Epithelial cell of esophagus (primary cell): Measurements from ENCODE around the gene SOX2.

ENCODE experiments used
- DNase-seq: peaks from one replicate; pipeline ENCODE4 v3.0.0; 2010; ENCODE audit warnings: low read depth
- H3K4me3 ChIP-seq: 2 replicates; pipeline ENCODE4 v1.5.1; 2011; ENCODE audit warnings: mild to moderate bottlenecking, low read length, control low read depth
- TF ChIP-seq, protein P1 (sequence below): IDR thresholded peaks from 2 replicates; pipeline ENCODE4 v1.5.1; 2011; ENCODE audit warnings: low read depth, mild to moderate bottlenecking, low read length, control low read depth, inconsistent platforms; ENCODE audit not compliant: insufficient read depth; ENCODE audit errors: missing control alignments

The SOX2 gene

DNA sequence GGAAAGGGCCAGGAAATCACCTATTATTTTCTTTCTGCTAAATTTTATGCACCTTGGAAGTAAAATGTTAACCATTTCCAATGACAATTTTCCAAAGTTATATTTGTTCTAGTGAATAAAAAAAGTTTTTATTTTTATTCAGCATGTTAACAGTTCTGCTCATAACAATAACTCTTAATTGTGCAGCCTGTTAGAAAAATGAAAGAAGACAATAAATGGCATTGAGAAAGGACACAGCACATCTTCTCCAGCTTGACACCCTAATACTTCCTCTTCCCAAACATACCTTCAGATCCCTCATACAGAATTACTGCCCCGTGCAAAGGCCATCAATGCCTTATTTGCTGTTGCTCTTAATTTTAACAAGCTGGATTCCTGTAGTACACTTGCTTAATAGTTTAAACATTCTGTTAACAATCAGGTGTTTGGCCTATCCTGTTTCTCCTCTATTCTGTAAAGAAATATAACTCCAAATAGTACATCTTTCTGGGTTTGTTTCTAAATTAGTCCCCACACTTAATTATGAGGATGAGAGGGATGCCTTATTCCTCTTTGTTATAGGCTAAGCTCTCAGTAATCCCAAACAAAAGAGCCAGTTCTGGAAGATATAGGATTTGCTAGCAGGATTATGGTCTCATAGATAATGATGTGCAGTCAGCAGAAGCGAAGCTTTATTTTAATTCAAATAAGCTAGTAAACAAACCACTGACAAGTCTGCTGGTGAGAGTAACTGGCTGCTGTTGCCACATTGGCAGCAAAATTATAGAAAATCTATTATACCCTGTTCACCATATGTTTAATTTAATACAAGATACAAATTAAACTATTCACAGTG is 19.2 kb upstream of the SOX2 start:
- H3K4me3 ChIP-seq, result no peak overlapping the region
- TF ChIP-seq, protein P1, sequence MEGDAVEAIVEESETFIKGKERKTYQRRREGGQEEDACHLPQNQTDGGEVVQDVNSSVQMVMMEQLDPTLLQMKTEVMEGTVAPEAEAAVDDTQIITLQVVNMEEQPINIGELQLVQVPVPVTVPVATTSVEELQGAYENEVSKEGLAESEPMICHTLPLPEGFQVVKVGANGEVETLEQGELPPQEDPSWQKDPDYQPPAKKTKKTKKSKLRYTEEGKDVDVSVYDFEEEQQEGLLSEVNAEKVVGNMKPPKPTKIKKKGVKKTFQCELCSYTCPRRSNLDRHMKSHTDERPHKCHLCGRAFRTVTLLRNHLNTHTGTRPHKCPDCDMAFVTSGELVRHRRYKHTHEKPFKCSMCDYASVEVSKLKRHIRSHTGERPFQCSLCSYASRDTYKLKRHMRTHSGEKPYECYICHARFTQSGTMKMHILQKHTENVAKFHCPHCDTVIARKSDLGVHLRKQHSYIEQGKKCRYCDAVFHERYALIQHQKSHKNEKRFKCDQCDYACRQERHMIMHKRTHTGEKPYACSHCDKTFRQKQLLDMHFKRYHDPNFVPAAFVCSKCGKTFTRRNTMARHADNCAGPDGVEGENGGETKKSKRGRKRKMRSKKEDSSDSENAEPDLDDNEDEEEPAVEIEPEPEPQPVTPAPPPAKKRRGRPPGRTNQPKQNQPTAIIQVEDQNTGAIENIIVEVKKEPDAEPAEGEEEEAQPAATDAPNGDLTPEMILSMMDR, result no peak
- DNase-seq, result no peak

DNA sequence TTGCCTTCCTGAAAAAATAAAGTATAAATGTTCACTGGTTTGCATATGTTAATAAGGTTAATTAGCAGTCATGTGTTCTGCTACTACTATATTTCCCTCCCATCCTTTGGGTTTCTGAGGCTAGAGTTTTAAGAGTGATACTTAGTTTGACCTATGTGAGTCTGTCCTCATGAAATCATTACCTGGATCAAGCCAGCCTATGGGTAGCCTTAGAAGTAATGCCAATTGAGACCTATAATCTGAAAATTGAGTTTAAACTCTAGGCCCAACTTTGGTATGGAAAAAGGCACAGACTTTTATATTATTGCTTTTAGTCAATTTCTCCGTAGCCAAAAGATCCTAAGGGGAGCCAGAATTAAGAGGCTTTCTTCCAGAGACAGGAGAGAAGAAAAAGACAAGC is 18.4 kb upstream of the SOX2 start:
- DNase-seq, result no peak
- H3K4me3 ChIP-seq, result no peak overlapping the region
- TF ChIP-seq, protein P1, result no peak

DNA sequence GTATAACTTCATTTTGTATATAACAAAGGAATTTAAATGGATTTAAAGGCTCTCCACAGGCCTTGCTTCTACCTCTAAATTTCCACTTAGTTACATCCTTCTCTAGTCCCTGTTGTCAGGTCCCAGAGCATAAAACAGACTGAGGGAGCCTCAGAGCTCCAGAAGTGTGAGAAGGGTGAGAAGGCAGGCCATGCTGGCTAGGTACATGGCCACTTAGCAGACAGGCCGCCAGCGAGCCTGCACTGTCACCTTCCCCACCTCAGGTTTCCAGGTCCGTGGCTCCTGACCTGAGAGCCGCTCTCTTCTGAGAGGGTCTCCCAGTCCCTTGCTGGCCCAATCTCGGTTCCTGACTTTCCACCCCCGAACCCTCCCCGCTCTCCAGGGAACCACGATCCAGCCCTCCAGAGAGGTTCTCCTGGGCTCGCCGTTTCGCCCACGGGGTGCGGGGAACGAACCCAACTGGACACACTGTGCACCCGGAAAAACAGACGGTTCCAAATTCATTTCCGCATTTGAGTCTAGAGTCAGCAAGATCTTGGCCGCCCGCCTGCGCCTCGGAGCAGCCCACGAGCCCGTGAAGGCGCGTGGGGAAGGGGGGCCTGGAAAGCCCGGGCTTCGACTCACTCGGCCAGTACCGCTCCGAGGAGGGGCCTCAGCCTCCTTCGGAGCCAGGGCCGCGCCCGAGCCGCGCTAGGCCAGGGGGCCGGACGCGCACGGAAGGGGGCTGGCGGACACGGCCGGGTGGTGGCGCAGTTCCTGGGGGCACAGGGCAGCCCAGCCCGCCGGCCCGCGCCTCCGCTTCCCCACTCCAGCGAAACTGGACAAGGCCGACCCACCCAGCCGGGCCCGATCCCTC is 16.7 kb upstream of the SOX2 start:
- TF ChIP-seq, protein P1, result no peak
- peak; percentile 29 for DNase-seq
- peak overlapping the region; percentile 52 for H3K4me3 ChIP-seq

DNA sequence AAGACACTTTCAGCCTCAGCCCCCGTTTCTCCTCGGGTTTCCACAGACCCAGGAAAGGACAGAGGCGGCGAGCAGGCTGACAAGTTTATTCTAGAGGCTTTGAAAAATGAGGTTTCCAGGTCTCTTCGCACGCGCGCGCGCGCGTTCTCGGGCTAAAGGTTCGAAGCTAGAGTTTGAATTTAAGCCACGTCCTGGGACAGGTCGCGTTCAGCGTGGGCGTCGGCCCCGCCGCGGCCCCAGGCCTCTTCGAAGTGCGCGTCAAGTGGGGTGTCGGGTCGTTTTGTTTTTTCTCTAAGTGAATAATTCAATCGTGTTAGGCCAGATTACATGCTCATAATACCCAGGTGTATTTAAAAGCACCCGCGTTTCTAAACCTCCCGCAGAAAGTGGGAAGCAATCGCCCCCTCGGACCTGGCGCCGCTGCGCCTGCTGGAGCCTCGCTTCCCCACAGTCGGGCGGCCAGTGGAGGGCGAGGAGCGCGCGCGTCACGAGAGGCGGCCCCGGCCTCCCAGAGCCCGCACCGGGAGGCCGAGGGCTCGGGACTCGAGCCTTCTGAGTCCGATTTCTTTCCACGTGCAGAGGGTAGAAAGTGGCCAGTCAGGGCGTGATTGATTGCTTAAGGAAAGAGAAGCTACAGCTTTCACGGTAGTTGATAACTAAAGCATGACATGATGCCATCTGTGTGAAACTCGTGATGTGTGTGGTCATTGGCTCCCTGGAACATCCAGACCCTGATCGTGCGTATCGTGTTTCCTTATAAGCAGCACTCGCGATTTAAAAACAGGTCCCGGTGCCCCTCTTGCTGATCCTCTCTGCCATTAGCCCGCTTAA is 15.8 kb upstream of the SOX2 start:
- peak overlapping the region; percentile 52 for H3K4me3 ChIP-seq
- DNase-seq, result peak; percentile 18
- TF ChIP-seq, protein P1, result no peak

DNA sequence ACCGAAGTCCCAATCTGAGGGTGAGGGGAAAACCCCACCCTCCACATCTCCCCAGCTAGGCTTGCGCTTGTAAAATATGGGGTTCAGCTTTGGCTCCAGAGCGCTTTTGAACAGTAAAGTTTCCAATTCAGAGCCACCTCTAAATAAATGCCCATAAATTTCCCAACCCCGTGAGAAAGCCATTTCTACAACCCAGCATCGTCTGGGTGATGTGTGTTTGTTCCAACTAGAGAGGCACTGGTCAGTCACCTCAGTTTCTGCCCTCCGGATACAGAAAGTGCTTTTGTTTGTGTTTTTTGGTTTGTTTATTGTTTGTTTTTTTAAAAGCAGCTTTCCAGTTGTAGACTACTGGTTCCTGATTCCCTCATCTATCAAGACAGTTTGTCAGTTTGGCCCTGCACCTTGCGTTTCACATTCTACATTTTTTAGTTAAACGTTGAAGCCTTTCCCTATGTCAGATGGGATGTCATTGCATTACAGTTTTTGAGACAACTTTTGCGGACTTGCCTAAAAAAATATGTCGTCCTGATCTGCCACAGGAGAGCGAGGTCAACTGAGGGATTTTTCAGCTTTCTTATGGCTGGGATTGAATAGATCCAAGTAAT is 15.0 kb upstream of the SOX2 start:
- no peak overlapping the region for H3K4me3 ChIP-seq
- TF ChIP-seq, protein P1, result no peak
- DNase-seq, result no peak

DNA sequence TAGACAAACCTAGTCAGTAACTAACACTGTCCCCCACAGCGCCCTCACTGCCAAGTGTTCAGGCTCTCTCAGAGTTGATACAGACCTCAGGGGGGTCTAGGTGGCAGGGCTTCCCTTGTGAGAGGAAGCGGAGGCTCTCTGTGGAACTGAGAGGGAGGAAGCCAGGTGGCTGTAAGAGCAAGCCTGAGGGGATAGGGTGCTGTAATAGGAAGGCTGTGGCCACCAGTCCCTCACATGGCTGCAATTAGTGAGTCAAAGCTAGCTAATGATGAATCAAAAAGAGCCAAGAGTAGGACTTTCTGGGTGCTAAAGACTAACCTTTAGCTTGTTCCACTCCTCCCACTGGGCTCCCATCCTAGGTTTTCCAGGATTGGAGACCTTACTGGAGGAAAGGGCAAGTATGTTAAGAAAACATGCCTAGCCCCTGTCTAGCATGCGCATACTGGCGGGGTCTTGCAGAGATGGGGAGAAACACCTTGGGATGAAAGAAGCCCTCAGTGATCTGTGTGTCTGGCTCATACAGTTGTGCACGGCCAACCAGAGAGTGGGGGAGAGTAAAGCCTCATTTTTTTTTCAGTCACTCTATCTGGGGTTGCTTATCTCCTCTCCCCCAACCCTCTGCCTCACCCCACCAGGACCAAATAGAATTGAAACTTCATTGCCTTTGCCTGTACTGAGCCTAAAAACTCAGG is 13.3 kb upstream of the SOX2 start:
- peak; percentile 50 for DNase-seq
- TF ChIP-seq, protein P1, result no peak
- H3K4me3 ChIP-seq, result no peak overlapping the region
